T-helper 17 cell (primary cell): ENCODE measurements around the gene FRMD5. TPM values are rescaled to one million over a fixed set of nuclear protein-coding genes. Genes with fewer than 3 reads are reported as not detected.
"Not testable (repeated sequence)": the region's sequence is repeated elsewhere in the genome, so short reads cannot be mapped to it uniquely, and the experiment has no call there.

Source experiments
- ATAC-seq: fragments of 150-1000 bp; cut with Tn5 transposase; 2 replicates; pipeline ENCODE4 v1.10.0; 2021; ENCODE audit warnings: mild to moderate bottlenecking, moderate library complexity
- DNase-seq, 3 donors: peaks; one replicate each; pipeline versions ENCODE4 v3.0.0 to v3.0.0-alpha.2; 2020 to 2021
- H3K9me3 ChIP-seq: one replicate; pipeline ENCODE4 v1.7.0; 2013; ENCODE audit warnings: low read length, mild to moderate bottlenecking; ENCODE audit not compliant: control insufficient read depth, poor library complexity, severe bottlenecking
- H3K27ac Mint-ChIP-seq: one replicate; pipeline ENCODE4 v1.8.0; 2022; ENCODE audit warnings: mild to moderate bottlenecking, moderate library complexity, mixed read lengths
- H3K27me3 Mint-ChIP-seq: one replicate; pipeline ENCODE4 v1.8.0; 2022; ENCODE audit warnings: mixed read lengths
- H3K36me3 Mint-ChIP-seq: one replicate; pipeline ENCODE4 v1.8.0; 2022; ENCODE audit warnings: low read depth, mixed read lengths
- H3K4me1 Mint-ChIP-seq: one replicate; pipeline ENCODE4 v1.8.0; 2022; ENCODE audit warnings: mild to moderate bottlenecking, mixed read lengths
- H3K4me3 Mint-ChIP-seq: one replicate; pipeline ENCODE4 v1.8.0; 2022; ENCODE audit warnings: mild to moderate bottlenecking, moderate library complexity, mixed read lengths
- total RNA-seq, 4 donors: library from RNA in 2 of 4; stranded (reverse) in 2 of 4; gene quantifications; one replicate each; pipeline ENCODE4 v1.2.3 and lab custom pipeline; 2022 to 2026

Gene FRMD5
- total RNA-seq (not detected), total RNA-seq (lab: John Stamatoyannopoulos, UW) (0.08 to 0.23 reads per million in 2 donors)

- H3K4me3 Mint-ChIP-seq: peak within 1 kb of the TSS; percentile 90
- ATAC-seq: peak; percentile 96
Measured at GRCh38 chr15:44195151-44195740, at the start of gene FRMD5. FRMD5 (minus strand) TSS chr15:44195271.

GRCh38 chr15:44243829-44244228 is 48.8 kb upstream of the FRMD5 start:
- H3K4me1 Mint-ChIP-seq: no peaks in the 10 kb centered on the region
- no peak overlapping the region for H3K27ac Mint-ChIP-seq
- ATAC-seq: no peak
- peaks cover 3% of the 10 kb centered on the region for H3K36me3 Mint-ChIP-seq
- no peak for DNase-seq
- H3K9me3 ChIP-seq: no peaks in the 10 kb centered on the region
- peaks cover 23% of the 10 kb centered on the region for H3K27me3 Mint-ChIP-seq
- no peak overlapping the region for H3K4me3 Mint-ChIP-seq

More at GRCh38 chr15:44195151-44195740, at the start of gene FRMD5:
- H3K36me3 Mint-ChIP-seq: peaks cover 2% of the 10 kb centered on the region
- peak; percentile 74 to 80 (median 78) for DNase-seq
- peak within 1 kb of the TSS; percentile 71 for H3K27ac Mint-ChIP-seq
- H3K9me3 ChIP-seq: no peaks in the 10 kb centered on the region
- peaks cover 69% of the 10 kb centered on the region for H3K27me3 Mint-ChIP-seq
- H3K4me1 Mint-ChIP-seq: peaks cover 12% of the 10 kb centered on the region

- ATAC-seq: no peak
- no peak overlapping the region for H3K27ac Mint-ChIP-seq
- peaks cover 3% of the 10 kb centered on the region for H3K36me3 Mint-ChIP-seq
- no peaks in the 10 kb centered on the region for H3K4me1 Mint-ChIP-seq
- DNase-seq: no peak
- H3K4me3 Mint-ChIP-seq: no peak overlapping the region
- H3K9me3 ChIP-seq: no peaks in the 10 kb centered on the region
- H3K27me3 Mint-ChIP-seq: peaks cover 25% of the 10 kb centered on the region
Measured at GRCh38 chr15:44243141-44243540, 48.1 kb upstream of the FRMD5 start.

GRCh38 chr15:44231842-44232241 is 36.8 kb upstream of the FRMD5 start:
- DNase-seq: no peak
- peaks cover 14% of the 10 kb centered on the region for H3K27me3 Mint-ChIP-seq
- no peak overlapping the region for H3K4me3 Mint-ChIP-seq
- H3K27ac Mint-ChIP-seq: no peak overlapping the region
- no peaks in the 10 kb centered on the region for H3K36me3 Mint-ChIP-seq
- no peaks in the 10 kb centered on the region for H3K4me1 Mint-ChIP-seq
- no peaks in the 10 kb centered on the region for H3K9me3 ChIP-seq
- no peak for ATAC-seq

GRCh38 chr15:44229301-44229700 is 34.2 kb upstream of the FRMD5 start:
- not testable (repeated sequence) for H3K4me3 Mint-ChIP-seq, H3K27ac Mint-ChIP-seq, ATAC-seq, H3K4me1 Mint-ChIP-seq, H3K9me3 ChIP-seq, H3K36me3 Mint-ChIP-seq, DNase-seq
- H3K27me3 Mint-ChIP-seq: peaks cover 26% of the 10 kb centered on the region

GRCh38 chr15:44227584-44227983 is 32.5 kb upstream of the FRMD5 start:
- H3K9me3 ChIP-seq: no peaks in the 10 kb centered on the region
- no peak overlapping the region for H3K4me3 Mint-ChIP-seq
- H3K4me1 Mint-ChIP-seq: no peaks in the 10 kb centered on the region
- peaks cover 4% of the 10 kb centered on the region for H3K36me3 Mint-ChIP-seq
- H3K27me3 Mint-ChIP-seq: peaks cover 31% of the 10 kb centered on the region
- DNase-seq: no peak
- no peak for ATAC-seq
- no peak overlapping the region for H3K27ac Mint-ChIP-seq

GRCh38 chr15:44227001-44227400 is 31.9 kb upstream of the FRMD5 start:
- not testable (repeated sequence) for ATAC-seq, H3K9me3 ChIP-seq, H3K36me3 Mint-ChIP-seq, DNase-seq, H3K4me3 Mint-ChIP-seq, H3K27ac Mint-ChIP-seq, H3K4me1 Mint-ChIP-seq
- peaks cover 35% of the 10 kb centered on the region for H3K27me3 Mint-ChIP-seq

- no peak overlapping the region for H3K4me3 Mint-ChIP-seq
- ATAC-seq (no peak), DNase-seq (no peak)
- no peak overlapping the region for H3K27ac Mint-ChIP-seq
- H3K27me3 Mint-ChIP-seq: peaks cover 52% of the 10 kb centered on the region
- H3K36me3 Mint-ChIP-seq: peaks cover 4% of the 10 kb centered on the region
- no peaks in the 10 kb centered on the region for H3K9me3 ChIP-seq
- peaks cover 3% of the 10 kb centered on the region for H3K4me1 Mint-ChIP-seq
Measured at GRCh38 chr15:44222478-44222877, 27.4 kb upstream of the FRMD5 start.

GRCh38 chr15:44219073-44219472 is 24.0 kb upstream of the FRMD5 start:
- Mint-ChIP-seq H3K4me1 (peaks cover 4% of the 10 kb centered on the region), H3K27ac (no peak overlapping the region), H3K36me3 (peaks cover 1% of the 10 kb centered on the region), H3K27me3 (peaks cover 48% of the 10 kb centered on the region), H3K4me3 (no peak overlapping the region)
- ATAC-seq: no peak
- no peaks in the 10 kb centered on the region for H3K9me3 ChIP-seq
- DNase-seq: no peak

- H3K36me3 Mint-ChIP-seq: peaks cover 2% of the 10 kb centered on the region
- peaks cover 5% of the 10 kb centered on the region for H3K4me1 Mint-ChIP-seq
- no peak for ATAC-seq
- peaks cover 43% of the 10 kb centered on the region for H3K27me3 Mint-ChIP-seq
- no peak for DNase-seq
- no peak overlapping the region for H3K27ac Mint-ChIP-seq
- H3K4me3 Mint-ChIP-seq: no peak overlapping the region
- H3K9me3 ChIP-seq: no peaks in the 10 kb centered on the region
Measured at GRCh38 chr15:44216958-44217357, 21.9 kb upstream of the FRMD5 start.

- no peak overlapping the region for H3K4me3 Mint-ChIP-seq
- no peak overlapping the region for H3K27ac Mint-ChIP-seq
Measured at GRCh38 chr15:44215594-44215993, 20.5 kb upstream of the FRMD5 start.

GRCh38 chr15:44208956-44209355 is 13.9 kb upstream of the FRMD5 start:
- H3K4me3 Mint-ChIP-seq: no peak overlapping the region
- H3K36me3 Mint-ChIP-seq: peaks cover under 1% of the 10 kb centered on the region

More at GRCh38 chr15:44215594-44215993, 20.5 kb upstream of the FRMD5 start:
- peaks cover 44% of the 10 kb centered on the region for H3K27me3 Mint-ChIP-seq
- peaks cover 5% of the 10 kb centered on the region for H3K4me1 Mint-ChIP-seq
- H3K9me3 ChIP-seq: no peaks in the 10 kb centered on the region
- ATAC-seq (no peak), DNase-seq (no peak)
- H3K36me3 Mint-ChIP-seq: peaks cover 2% of the 10 kb centered on the region

GRCh38 chr15:44207643-44208042 is 12.6 kb upstream of the FRMD5 start:
- no peaks in the 10 kb centered on the region for H3K36me3 Mint-ChIP-seq
- H3K27me3 Mint-ChIP-seq: peaks cover 28% of the 10 kb centered on the region
- no peak overlapping the region for H3K27ac Mint-ChIP-seq
- ATAC-seq: no peak
- no peaks in the 10 kb centered on the region for H3K9me3 ChIP-seq
- H3K4me1 Mint-ChIP-seq: no peaks in the 10 kb centered on the region
- DNase-seq: no peak
- no peak overlapping the region for H3K4me3 Mint-ChIP-seq

More at GRCh38 chr15:44208956-44209355, 13.9 kb upstream of the FRMD5 start:
- Mint-ChIP-seq H3K27ac (no peak overlapping the region), H3K27me3 (peaks cover 29% of the 10 kb centered on the region), H3K4me1 (peaks cover under 1% of the 10 kb centered on the region)
- DNase-seq: no peak
- no peak for ATAC-seq
- H3K9me3 ChIP-seq: no peaks in the 10 kb centered on the region

GRCh38 chr15:44199393-44199792 is 4.3 kb upstream of the FRMD5 start:
- Mint-ChIP-seq H3K27ac (no peak overlapping the region), H3K36me3 (peaks cover 5% of the 10 kb centered on the region), H3K4me3 (no peak overlapping the region), H3K4me1 (peaks cover 8% of the 10 kb centered on the region), H3K27me3 (peaks cover 75% of the 10 kb centered on the region)
- DNase-seq (no peak), ATAC-seq (no peak)
- H3K9me3 ChIP-seq: no peaks in the 10 kb centered on the region
